ENCODE measurements around the gene NKTR.

DNA sequence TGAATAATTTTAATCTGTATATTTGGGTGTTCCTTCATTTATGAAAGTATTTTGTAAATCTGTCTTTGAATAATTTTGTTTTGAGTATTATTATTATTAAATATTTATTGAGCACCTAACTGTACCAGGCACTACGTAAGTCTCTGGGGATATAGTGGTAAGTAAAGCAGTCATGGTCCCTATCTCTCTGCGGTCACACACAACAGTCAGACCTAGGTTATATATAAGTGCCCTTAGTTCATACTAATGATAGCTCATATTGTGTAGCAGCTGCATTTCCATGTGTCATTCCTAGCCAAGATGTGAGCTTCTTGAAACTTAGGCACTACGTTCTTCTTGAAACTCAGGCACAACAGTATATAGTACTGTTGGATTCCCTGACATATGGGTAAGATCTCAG, 12.4 kb downstream of the NKTR start:
- TF ChIP-seq, protein P1, sequence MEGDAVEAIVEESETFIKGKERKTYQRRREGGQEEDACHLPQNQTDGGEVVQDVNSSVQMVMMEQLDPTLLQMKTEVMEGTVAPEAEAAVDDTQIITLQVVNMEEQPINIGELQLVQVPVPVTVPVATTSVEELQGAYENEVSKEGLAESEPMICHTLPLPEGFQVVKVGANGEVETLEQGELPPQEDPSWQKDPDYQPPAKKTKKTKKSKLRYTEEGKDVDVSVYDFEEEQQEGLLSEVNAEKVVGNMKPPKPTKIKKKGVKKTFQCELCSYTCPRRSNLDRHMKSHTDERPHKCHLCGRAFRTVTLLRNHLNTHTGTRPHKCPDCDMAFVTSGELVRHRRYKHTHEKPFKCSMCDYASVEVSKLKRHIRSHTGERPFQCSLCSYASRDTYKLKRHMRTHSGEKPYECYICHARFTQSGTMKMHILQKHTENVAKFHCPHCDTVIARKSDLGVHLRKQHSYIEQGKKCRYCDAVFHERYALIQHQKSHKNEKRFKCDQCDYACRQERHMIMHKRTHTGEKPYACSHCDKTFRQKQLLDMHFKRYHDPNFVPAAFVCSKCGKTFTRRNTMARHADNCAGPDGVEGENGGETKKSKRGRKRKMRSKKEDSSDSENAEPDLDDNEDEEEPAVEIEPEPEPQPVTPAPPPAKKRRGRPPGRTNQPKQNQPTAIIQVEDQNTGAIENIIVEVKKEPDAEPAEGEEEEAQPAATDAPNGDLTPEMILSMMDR (conservative IDR thresholded peaks at IDR 0.05; ENCODE audit: low read length): no peak
- TF ChIP-seq EZH2phosphoT487 (IDR thresholded peaks at IDR 0.05; ENCODE audit: borderline replicate concordance, low read depth, low read length): no peak
